Upper lobe of left lung (tissue), 6 donors: ENCODE data around the gene RBBP4. TPM values are rescaled to one million over a fixed set of nuclear protein-coding genes. Genes with fewer than 3 reads are reported as not detected.

Experiments used
- ATAC-seq, 2 donors: fragments of 200-7000 bp; cut with Tn5 transposase; one replicate each; pipeline ENCODE4 v1.9.1; 2022; ENCODE audit warnings: mild to moderate bottlenecking in 2 of 2, moderate library complexity in 2 of 2; ENCODE audit not compliant: low FRiP score in 2 of 2
- DNase-seq, 2 donors: peaks; one replicate each; pipeline ENCODE4 v3.0.0-alpha.2; 2019 to 2020
- H3K27ac ChIP-seq, 4 donors: fragments of 200-600 bp; sonication (generic); one replicate each; pipeline ENCODE4 v1.5.1; 2016 to 2019
- H3K27me3 ChIP-seq, 4 donors: fragments of 200-600 bp; sonication (generic); one replicate each; pipeline ENCODE4 v1.5.1; 2017 to 2019
- H3K36me3 ChIP-seq, 4 donors: fragments of 200-600 bp; sonication (generic); one replicate each; pipeline ENCODE4 v1.5.1; 2016 to 2019
- H3K4me1 ChIP-seq, 4 donors: fragments of 200-600 bp; sonication (generic); one replicate each; pipeline ENCODE4 v1.5.1; 2018 to 2019
- H3K4me3 ChIP-seq, 4 donors: fragments of 200-600 bp; sonication (generic); one replicate each; pipeline ENCODE4 v1.5.1; 2017 to 2019; ENCODE audit warnings: mild to moderate bottlenecking in 2 of 4, moderate library complexity in 1 of 4
- H3K9me3 ChIP-seq, 4 donors: fragments of 200-600 bp; sonication (generic); one replicate each; pipeline ENCODE4 v1.5.1; 2018 to 2019
- EP300 ChIP-seq, 4 donors: sonication (generic); formaldehyde crosslinking; IDR thresholded peaks; one replicate each; pipeline ENCODE4 v1.5.1; 2017; ENCODE audit warnings: antibody characterized with exemption in 4 of 4, control low read depth in 2 of 4
- POLR2A ChIP-seq, 4 donors: fragments of 450-650 bp; IDR thresholded peaks; one replicate each; pipeline ENCODE4 v1.5.1; 2016 to 2017; ENCODE audit warnings: antibody characterized with exemption in 4 of 4, mild to moderate bottlenecking in 2 of 4
- POLR2AphosphoS5 ChIP-seq, 2 donors: sonication (generic); formaldehyde crosslinking; IDR thresholded peaks; one replicate each; pipeline ENCODE4 v1.5.1; 2017; ENCODE audit warnings: antibody characterized with exemption in 2 of 2
- WGBS, 2 donors: methylation state at CpG; one replicate each; pipeline ENCODE4 v1.1.5; 2017 to 2018; 5-methylcytosine and 5-hydroxymethylcytosine counted together
- total RNA-seq, 6 donors: library from RNA; depleted of rRNA in 4 of 6; stranded (reverse); fragments of >200 nt in 4 of 6; gene quantifications; one replicate each; pipeline versions ENCODE4 v1.1.0 to v1.2.1, GENCODE V29; 2016 to 2021
- TF ChIP-seq, protein P1 (sequence below), 6 experiments: fragments of 450-650 bp in 4 of 6; fragments of 200-600 bp in 2 of 6; sonication (generic) in 2 of 6; IDR thresholded peaks; one replicate each; pipeline ENCODE4 v1.5.1; 2016 to 2019; ENCODE audit warnings: antibody characterized with exemption in 6 of 6
- donor health status: DM: no; HTN: no; CAD: no; lungs with moderate emphysema.
- donor health status: DM: no; HTN: yes; CAD: no; lungs with severe emphysema.

The RBBP4 gene
- total RNA-seq, 6 donors from 2014 or later: 72.8 to 161 (median 131) TPM

DNA sequence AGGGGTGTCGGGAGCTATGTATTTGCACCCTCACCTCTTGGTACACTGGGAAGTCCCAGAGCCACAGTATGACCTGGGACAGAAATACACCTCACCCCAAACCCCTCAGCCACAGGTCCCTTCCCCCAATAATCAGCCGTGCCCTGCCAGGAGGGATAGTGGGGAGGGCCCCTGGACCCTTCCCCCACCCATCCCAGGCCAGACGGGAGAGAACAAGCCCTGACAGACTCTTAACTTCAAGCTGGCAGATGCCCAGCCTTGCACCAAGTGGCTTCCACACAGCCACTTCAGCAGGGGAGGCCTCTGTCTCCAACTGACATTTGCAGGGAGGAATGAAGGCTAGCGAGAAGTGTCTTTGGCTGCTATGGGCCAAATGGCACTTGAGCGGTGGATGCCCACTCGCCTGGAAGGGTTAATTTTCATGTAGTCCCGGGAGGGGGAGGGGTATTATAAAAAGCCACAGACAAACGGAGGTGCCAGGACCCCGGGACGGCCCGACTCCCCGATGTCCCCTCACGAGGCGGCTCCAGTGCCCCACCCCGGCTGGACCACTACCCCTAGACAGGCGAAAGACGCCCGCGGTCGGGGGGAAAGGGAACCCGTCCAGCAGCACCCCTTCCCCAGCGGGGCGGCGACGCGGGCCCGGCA lies 51.1 kb downstream of the RBBP4 start:
- DNase-seq (peak in 1 of 2 donors; percentile 73), ATAC-seq (peak; percentile 4 to 52)
- H3K4me3 ChIP-seq: peak overlapping the region; percentile 46 to 75 (median 73)
- H3K36me3 ChIP-seq: no peaks in the 10 kb centered on the region
- TF ChIP-seq POLR2A (IDR thresholded peaks at IDR 0.05): no peak
- TF ChIP-seq POLR2AphosphoS5 (IDR thresholded peaks at IDR 0.05): no peak
- TF ChIP-seq, protein P1, sequence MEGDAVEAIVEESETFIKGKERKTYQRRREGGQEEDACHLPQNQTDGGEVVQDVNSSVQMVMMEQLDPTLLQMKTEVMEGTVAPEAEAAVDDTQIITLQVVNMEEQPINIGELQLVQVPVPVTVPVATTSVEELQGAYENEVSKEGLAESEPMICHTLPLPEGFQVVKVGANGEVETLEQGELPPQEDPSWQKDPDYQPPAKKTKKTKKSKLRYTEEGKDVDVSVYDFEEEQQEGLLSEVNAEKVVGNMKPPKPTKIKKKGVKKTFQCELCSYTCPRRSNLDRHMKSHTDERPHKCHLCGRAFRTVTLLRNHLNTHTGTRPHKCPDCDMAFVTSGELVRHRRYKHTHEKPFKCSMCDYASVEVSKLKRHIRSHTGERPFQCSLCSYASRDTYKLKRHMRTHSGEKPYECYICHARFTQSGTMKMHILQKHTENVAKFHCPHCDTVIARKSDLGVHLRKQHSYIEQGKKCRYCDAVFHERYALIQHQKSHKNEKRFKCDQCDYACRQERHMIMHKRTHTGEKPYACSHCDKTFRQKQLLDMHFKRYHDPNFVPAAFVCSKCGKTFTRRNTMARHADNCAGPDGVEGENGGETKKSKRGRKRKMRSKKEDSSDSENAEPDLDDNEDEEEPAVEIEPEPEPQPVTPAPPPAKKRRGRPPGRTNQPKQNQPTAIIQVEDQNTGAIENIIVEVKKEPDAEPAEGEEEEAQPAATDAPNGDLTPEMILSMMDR (IDR thresholded peaks at IDR 0.05): no peak
- TF ChIP-seq EP300 (IDR thresholded peaks at IDR 0.05): no peak
- peaks cover 0 to 10% (median 0%) of the 10 kb centered on the region in 4 donors for H3K27me3 ChIP-seq
- WGBS, 2 donors: 13 to 25% methylated on average over 3 to 20 of the region's 27 CpGs
- H3K27ac ChIP-seq: peak overlapping the region; percentile 67 to 91 (median 86)
- H3K4me1 ChIP-seq: peaks cover 20 to 29% (median 26%) of the 10 kb centered on the region in 4 donors
- H3K9me3 ChIP-seq: no peaks in the 10 kb centered on the region

DNA sequence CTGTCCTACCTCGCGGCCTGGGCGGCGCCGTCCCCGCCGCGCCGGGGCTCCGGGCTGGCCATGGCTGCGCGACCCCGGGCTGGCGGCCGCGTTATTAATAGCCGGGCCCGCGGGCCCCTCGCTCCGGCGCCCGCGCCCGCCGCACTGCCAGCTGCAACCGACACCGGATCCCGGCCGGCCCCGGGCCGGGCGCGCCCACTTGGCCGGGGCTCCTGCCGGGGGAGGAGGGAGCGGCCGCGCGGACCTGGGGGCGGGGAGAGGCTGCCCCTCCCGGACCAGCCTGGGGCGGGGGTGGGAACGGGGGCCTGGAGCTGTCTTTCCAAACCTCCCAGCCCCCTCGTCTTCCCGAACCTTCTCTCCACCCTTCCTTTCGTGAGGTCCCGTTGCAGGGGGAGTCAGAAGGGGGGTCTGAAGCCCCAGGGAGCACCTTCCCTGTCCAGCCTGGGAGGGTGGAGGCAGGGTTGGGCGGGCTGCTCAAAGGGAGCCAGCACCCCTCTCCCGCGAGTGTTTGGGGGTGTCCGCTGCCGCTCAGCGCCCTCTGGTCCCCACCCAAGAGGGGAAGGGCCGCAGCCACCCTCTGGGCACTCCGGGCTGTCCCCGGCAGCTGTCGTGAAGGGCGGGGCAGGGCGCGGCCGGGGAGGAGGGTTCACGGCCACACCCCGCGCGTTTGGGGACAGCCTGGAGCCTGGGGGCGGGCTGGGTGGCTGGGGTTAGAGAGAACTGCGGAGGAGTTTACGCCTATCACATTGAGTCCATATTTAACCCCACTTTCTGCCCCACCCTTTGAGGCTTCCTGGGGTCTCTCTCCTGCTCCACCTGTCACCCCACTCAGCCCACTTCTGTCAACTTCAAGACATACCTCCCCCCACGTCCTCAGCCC lies 51.8 kb downstream of the RBBP4 start, which contains the start of gene SYNC:
SYNC (minus strand) TSS at position 172 of the 880 bp plus-strand sequence; CDS start at position 62, 110 bp downstream.
- H3K4me3 ChIP-seq: peak within 1 kb of the TSS; percentile 61 to 75 (median 73)
- no peaks in the 10 kb centered on the region for H3K36me3 ChIP-seq
- peak; percentile 87 to 92 for DNase-seq
- peak in 2 of 4 donors; percentile 29 to 76 for TF ChIP-seq POLR2A (IDR thresholded peaks at IDR 0.05)
- TF ChIP-seq EP300 (IDR thresholded peaks at IDR 0.05): no peak
- TF ChIP-seq, protein P1 (IDR thresholded peaks at IDR 0.05): no peak
- TF ChIP-seq POLR2AphosphoS5 (IDR thresholded peaks at IDR 0.05): peak; percentile 42 to 61
- ATAC-seq: peak; percentile 79 to 84
- H3K4me1 ChIP-seq: peaks cover 20 to 29% (median 26%) of the 10 kb centered on the region in 4 donors
- no peaks in the 10 kb centered on the region for H3K9me3 ChIP-seq
- 2% methylated on average over 14 of the region's 70 CpGs for WGBS, 2 donors
- H3K27ac ChIP-seq: peak within 1 kb of the TSS; percentile 67 to 91 (median 86)
- peaks cover 0 to 10% (median 0%) of the 10 kb centered on the region in 4 donors for H3K27me3 ChIP-seq

DNA sequence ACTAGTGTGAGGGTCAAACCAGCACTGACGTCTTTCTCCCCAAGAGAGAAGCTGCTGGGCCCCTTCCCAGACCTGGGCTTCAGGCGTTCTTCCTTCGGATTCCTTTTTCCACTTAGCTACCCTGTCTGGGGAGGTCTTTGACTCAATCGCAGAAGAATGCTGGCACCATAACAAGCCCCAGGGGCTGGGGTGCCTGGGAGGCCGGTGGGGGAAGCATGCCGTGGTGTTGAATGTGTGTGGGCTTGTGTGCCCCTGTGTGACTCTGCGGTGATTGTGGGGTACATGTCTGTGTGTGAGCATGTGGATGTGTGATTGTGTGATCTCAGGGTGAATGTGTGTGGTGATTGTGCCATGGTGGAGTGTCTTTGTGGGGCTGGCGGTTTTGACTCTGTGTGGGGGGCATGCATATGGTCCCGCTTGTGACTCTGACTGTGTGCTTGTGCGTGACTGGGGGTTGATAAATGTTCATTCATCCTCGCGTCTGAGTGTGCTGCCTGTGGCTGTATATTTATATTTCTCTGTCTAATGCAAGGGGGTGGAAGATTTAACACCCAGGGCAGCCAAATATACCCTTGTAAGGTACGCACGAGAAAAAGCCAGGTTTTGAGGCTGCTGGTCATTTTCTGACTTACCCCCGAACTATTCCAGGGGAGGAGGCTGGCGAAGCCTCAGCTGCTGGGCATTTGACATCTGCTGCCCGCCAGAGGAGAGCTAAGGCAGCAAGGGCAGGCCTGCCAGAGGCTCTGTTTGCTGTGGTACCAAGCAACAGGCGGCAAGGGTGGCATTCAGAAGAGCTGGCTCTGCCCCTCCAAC lies 52.7 kb downstream of the RBBP4 start:
- Histone ChIP-seq H3K27ac (peak overlapping the region; percentile 67 to 91 (median 86)), H3K9me3 (no peaks in the 10 kb centered on the region), H3K4me3 (peak overlapping the region in 3 of 4 donors; percentile 73 to 75 (median 73)), H3K36me3 (no peaks in the 10 kb centered on the region), H3K4me1 (peaks cover 20 to 29% (median 26%) of the 10 kb centered on the region in 4 donors), H3K27me3 (peaks cover 0 to 10% (median 0%) of the 10 kb centered on the region in 4 donors)
- TF ChIP-seq, protein P1 (IDR thresholded peaks at IDR 0.05): no peak
- no peak for TF ChIP-seq POLR2A (IDR thresholded peaks at IDR 0.05)
- no peak for DNase-seq
- peak; percentile 2 to 66 for ATAC-seq
- WGBS, 2 donors: 62 to 76% methylated on average over 15 to 18 of the region's 18 CpGs

DNA sequence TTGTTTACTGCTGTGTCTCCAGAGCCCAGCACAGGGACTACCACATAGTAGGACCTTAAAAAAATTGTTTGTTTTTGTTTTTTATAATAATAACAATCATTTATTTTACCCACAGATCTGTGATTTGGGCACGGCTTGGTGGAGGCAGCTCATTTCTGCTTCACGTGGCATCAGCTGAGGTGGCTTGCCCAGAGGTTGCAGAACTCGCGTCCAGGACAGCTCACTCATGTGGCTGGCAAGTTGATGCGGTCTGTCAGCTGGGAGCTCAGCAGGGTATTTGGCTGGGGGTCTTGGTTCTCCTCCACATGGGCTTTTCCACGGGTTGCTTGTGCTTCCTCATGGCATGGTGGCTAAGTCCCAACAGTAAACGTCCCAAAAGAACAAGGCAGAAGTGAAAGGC lies 54.5 kb downstream of the RBBP4 start:
- Histone ChIP-seq H3K27ac (no peak overlapping the region), H3K27me3 (peaks cover 0 to 10% (median 0%) of the 10 kb centered on the region in 4 donors), H3K4me3 (no peak overlapping the region), H3K9me3 (no peaks in the 10 kb centered on the region), H3K36me3 (no peaks in the 10 kb centered on the region), H3K4me1 (peaks cover 20 to 29% (median 27%) of the 10 kb centered on the region in 4 donors)
- DNase-seq (no peak), ATAC-seq (no peak)
- 88 to 94% methylated on average over 6 to 7 of the region's 7 CpGs for WGBS, 2 donors
- TF ChIP-seq, protein P1 (IDR thresholded peaks at IDR 0.05): no peak
- TF ChIP-seq POLR2A (IDR thresholded peaks at IDR 0.05) (no peak), EP300 (IDR thresholded peaks at IDR 0.05) (no peak), POLR2AphosphoS5 (IDR thresholded peaks at IDR 0.05) (no peak)
